EL (cell line): ENCODE measurements around the gene CDKN1C.

ENCODE experiments used
- DNase-seq: peaks from one replicate; pipeline ENCODE4 v3.0.0-alpha.2; 2016

CDKN1C gene

GRCh38 chr11:2841411-2842190 is 44.0 kb downstream of the CDKN1C start:
- no peak for DNase-seq

GRCh38 chr11:2839395-2839943 is 46.1 kb downstream of the CDKN1C start:
- DNase-seq = no peak

GRCh38 chr11:2838676-2839294 is 46.8 kb downstream of the CDKN1C start:
- DNase-seq = no peak

- no peak for DNase-seq
Observed at GRCh38 chr11:2838091-2838490, 47.5 kb downstream of the CDKN1C start.

DNA sequence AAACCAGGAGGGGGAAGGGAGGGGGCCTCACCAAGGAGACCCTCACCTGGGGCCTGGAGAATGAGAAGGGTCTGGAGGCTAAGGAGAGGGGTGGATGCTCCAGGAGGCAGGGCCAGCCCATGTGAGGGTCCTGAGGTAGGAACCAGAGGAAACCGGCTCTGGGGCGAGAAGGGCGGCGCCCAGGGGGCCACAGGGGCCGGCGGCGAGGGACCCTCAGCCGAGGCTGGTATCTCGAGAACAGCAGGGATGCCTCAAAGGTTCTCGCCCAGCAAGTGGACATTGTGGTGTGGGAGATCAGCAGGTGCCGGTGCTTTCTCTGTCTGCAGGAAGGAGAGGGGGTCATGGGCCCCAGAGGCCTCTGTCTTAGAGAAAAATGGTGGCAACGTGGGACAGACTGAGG is 47.9 kb downstream of the CDKN1C start:
- DNase-seq = no peak

GRCh38 chr11:2837096-2837601 is 48.4 kb downstream of the CDKN1C start:
- DNase-seq = peak; percentile 55

DNA sequence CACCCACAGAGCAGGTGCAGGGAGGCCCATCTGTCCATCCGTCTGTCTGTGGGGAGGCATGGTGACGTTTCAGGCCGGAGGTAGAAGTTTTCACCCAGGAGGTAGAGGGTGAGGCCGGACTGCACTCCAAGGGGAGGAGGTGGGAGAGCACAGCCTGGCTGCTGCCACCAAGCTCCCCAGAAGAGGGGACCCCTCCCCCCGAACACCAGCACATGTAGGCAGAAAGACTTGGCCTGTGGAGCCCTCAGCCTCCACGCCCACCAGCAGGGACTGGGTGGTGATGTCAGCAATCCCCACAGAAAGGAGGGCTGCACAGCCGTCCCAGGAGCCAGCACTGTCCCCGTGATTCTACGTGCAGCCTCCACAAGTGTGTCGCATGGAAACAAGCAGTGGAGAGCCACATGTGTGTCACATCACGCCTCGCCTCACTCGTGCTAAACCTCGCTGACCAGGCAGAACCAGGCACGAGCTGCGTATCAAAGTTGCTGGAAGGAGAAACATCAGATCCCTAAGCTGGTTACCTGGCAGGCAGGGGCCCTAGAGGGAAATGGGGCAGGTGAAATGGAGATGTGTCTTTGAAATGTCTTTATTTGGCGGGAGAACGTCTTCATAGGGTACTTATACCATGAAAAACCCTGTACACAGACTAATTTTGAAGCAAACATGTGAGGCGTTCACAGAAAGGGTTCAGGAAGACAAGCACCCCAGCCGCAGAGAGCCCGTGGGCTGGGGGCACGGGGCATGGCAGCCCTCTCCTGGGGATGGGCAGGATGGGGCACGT is 49.1 kb downstream of the CDKN1C start:
- DNase-seq = no peak

GRCh38 chr11:2835751-2836150 is 49.8 kb downstream of the CDKN1C start:
- DNase-seq = no peak

DNA sequence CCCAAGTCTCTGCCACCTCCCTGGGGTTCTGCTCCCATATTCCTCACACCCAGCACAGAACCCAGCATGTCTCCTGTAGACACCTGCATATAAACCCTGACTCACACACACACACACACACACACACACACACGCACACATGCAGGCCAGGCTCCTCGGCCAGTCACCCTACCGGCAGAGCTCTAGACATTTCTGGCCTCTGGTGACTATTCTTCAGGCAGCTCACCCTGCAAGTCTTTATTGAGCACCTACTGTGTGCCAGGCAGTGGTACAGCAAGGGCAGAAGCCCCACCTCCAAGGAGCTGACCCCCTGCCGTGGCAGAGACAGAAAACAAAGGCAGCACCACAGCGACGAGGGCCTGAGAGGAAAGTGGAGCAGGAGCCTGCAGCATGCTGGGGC is 50.3 kb downstream of the CDKN1C start:
- DNase-seq = no peak

GRCh38 chr11:2834503-2835273 is 50.9 kb downstream of the CDKN1C start:
- no peak for DNase-seq

GRCh38 chr11:2833716-2834502 is 51.7 kb downstream of the CDKN1C start:
- no peak for DNase-seq
